HG02938 (cell line): ENCODE data around the gene SMKR1.
"Not testable (repeated sequence)": the region's sequence is repeated elsewhere in the genome, so short reads cannot be mapped to it uniquely, and the experiment has no call there.

ENCODE experiments used
- ATAC-seq: cut with Tn5 transposase; IDR thresholded peaks from one replicate; pipeline ENCODE4 v1.9.1; 2021; ENCODE audit warnings: mild to moderate bottlenecking, moderate library complexity; ENCODE audit not compliant: unreplicated experiment

SMKR1 gene

GRCh38 chr7:129501760-129502707, at the start of gene SMKR1:
TSS of gene SMKR1 (plus strand) at chr7:129502531. CDS start at chr7:129502825, 294 bp downstream.
- peak; percentile 71 for ATAC-seq

DNA sequence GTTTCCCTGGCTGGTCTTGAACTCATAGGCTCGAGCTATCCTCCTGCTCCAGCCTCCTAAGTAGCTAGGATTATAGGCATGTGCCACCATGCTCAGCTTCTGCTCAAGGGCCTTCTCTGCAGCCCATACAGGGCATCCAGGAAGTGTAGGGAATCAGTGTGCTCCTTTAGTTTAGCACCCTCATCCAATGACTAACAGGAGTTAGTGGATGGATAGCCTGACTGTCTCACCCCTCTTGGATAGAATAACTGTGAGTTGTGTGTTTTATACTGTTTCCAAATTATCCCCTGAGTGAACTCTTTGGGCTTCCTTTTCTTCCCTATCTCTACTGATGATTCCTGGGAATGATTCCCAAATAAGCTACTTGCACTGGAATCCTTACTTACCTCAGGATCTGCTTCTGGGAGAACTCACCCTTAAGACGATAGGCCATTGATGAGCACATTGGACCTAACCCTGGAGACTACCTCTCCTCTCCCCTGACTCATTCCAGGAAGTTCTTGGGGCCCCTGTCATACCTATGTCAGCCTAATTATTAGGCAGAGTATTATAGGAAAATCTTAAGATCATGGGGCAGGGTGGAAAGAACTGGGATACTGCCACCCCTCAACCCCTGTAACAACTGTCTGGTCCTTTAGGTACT, 49.6 kb upstream of the SMKR1 start:
- no peak for ATAC-seq

GRCh38 chr7:129453510-129454248, 48.7 kb upstream of the SMKR1 start:
- ATAC-seq, result no peak

DNA sequence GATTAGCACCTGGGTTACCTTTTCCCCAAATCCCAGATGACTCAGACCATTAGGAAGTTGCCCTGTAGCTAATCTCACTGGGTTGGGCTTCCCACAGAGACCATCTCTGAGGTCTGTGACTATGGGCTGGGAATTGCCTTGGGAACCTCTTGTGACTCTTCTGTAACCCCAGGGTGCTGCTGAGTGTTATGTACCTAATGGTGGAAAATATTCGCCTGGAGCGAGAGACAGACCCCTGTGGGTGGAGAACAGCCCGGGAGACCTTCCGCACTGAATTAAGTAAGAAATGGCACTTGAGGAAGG, 48.1 kb upstream of the SMKR1 start:
- ATAC-seq, result no peak

GRCh38 chr7:129456421-129456820, 45.9 kb upstream of the SMKR1 start:
- ATAC-seq, result no peak

DNA sequence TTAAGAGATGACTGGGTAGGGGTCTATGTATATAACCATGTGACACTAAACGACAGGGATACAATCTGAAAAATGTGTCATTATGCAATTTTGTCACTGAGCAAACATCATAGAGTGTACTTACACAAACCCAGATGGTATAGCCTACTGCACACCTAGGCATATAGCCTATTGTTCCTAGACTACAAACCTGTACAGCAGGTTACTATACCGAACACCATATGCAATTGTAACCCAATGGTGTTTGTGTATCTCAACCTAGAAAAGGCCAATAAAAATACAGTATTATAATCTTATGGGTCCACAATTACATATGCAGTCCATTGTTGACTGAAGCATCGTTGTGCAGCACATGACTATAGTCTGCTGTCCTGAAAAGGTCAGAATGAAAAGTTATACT, 45.2 kb upstream of the SMKR1 start:
- no peak for ATAC-seq

DNA sequence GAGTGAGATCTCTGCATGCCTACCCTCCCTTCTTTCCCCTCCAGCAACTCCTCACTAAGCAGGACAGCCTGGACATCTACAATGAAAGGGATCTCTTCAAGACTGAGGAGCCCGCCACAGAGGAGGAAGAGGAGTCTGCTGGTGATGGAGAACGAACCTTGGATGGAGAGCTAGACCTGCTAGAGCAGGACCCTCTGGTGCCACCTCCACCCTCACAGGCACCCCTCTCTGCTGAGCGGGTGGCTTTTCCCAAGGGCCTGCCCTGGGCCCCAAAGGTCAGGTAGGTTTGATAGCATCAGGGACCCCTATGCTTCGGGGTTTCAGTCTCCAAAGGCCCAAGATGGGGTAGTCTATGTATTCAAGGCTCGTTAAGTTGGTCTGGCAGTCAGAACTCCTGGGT, 44.2 kb upstream of the SMKR1 start:
- no peak for ATAC-seq

GRCh38 chr7:129461809-129462208, 40.5 kb upstream of the SMKR1 start:
- ATAC-seq, result no peak

DNA sequence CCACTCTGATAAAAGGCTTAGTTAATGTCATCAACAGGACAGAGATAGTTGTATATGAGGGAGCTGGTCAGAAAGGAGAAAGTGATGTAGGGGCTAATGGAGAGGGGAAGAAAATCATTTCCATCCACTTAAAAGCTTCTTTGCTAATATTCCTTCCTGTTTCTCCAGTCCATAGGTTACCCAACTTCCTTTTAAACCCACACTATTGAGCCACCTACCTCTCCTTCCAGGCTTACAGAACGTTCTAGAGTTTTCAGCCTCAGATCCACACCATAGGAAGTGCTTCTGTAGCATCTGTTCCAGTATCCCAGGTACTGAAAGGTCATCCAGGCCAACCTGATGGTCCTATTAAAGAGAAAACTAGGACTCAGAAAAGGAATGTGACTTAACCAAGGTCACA, 39.9 kb upstream of the SMKR1 start:
- no peak for ATAC-seq

GRCh38 chr7:129464194-129464593, 38.1 kb upstream of the SMKR1 start:
- ATAC-seq, result no peak

GRCh38 chr7:129465080-129465479, 37.3 kb upstream of the SMKR1 start:
- no peak for ATAC-seq

DNA sequence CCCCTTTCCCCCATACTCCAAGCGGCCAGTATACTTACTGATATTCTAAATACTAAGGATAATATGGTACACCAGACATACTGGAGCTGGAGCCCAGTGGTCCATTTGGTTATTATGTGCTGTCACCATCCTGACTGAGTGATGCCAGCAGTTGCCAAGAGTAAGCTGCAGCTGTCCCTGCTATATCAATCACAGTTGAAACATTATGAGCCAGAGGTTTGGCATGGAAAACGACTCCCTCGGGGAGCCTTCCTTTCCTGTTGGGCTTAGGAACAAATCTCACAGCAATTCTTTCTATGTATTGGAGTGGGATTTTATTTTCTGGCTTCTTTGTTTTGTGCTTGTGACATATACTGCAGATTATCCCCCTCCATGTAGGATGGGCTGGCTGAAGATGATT, 35.5 kb upstream of the SMKR1 start:
- ATAC-seq, result no peak

DNA sequence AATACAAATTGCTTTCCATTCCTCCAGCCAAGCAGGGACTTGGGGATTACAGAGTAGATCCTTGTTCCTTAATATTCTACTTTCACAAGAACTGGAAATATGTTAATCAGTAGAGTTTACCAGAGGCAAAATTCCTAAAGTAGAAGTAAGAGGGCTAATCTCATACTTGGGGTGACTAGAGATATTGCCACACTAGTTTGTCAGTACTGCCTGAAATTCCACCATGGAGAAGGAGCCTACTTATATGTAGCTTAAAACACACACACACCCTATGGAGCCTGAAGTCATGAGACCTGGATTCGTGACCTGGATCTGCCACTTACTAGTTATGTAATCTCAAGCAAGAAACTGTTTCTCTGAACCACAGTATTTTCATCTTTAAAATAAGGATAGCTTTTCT, 34.2 kb upstream of the SMKR1 start:
- no peak for ATAC-seq

DNA sequence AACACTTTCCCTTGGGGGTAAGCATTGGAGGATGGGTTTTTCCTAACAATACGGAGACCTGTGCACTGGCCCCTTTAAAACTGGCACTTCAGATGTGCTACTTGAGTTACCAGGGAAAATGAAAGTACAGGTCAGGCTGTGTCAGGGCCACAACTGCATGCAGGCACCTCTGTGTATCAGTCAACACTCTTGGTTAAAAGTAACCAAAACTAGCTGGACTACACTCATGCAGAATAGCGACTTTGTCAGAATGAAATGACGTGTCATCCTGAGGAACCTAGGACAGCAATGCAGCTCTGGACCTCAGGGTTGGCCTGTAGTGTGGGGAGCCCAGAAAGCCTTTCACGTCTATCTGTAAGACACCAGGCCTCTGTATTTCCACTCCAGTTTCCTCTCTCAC, 33.8 kb upstream of the SMKR1 start:
- ATAC-seq, result no peak

- ATAC-seq, result no peak
These were observed 32.4 kb upstream of the SMKR1 start for GRCh38 chr7:129469930-129470329.

GRCh38 chr7:129470411-129470810, 31.9 kb upstream of the SMKR1 start:
- ATAC-seq, result no peak

DNA sequence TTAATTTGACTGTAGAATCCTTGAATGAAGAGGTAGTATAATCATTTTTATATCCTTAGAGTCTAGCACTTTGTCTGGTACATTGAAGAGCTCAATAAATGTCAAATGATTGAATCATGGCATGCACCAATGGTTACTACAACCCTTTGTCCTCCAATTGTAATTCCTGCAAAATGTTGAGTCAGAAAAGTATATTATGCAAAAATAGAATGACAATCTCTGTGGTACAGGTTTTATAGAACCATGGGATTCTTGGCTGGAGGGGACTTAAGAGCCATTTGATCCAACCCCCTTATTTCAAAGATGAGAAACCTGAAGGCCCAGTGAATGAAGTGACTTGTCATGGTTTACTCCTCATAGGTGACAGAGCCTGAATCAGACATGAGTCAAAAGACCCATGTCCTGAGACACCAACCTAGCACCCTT, 30.9 kb upstream of the SMKR1 start:
- no peak for ATAC-seq

DNA sequence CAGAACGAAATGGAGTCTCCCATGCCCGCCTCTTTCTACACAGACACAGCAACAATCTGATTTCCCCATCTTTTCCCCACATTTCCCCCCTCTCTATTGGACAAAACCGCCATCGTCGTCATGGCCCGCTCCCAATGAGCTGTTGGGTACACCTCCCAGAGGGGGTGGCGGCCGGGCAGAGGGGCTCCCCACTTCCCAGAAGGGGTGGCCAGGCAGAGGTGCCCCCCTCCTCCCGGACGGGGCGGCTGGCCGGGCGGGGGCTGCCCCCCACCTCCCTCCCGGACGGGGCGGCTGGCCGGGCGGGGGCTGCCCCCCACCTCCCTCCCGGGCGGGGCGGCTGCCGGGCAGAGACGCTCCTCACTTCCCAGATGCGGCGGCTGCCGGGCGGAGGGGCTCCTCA, 26.4 kb upstream of the SMKR1 start:
- ATAC-seq, result not testable (repeated sequence)

DNA sequence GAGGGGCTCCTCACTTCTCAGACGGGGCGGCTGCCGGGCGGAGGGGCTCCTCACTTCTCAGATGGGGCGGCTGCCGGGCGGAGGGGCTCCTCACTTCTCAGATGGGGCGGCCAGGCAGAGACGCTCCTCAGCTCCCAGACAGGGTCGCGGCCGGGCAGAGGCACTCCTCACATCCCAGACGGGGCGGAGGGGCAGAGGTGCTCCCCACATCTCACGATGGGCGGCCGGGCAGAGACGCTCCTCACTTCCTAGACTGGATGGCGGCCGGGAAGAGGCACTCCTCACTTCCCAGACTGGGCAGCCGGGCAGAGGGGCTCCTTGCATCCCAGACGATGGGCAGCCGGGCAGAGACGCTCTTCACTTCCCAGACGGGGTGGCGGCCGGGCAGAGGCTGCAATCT, 25.9 kb upstream of the SMKR1 start:
- ATAC-seq, result not testable (repeated sequence)

DNA sequence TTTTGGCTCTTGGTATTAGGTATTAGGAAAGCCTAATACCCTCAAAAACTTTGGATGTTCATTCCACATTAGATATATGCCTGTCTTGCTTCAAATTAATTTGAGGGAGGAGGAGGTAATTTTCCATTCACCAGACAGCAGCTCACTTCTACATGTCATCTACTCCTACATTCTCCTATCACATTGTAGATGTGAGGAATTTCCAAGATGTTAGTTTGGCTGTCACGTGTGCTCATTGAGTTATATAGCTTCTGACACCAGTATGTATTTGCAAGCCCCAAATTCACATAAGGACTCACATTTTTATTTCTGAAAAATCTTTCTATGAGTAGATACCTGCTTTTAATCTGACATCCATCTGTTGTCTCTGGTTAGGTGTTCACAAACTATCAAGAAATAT, 22.5 kb upstream of the SMKR1 start:
- no peak for ATAC-seq

DNA sequence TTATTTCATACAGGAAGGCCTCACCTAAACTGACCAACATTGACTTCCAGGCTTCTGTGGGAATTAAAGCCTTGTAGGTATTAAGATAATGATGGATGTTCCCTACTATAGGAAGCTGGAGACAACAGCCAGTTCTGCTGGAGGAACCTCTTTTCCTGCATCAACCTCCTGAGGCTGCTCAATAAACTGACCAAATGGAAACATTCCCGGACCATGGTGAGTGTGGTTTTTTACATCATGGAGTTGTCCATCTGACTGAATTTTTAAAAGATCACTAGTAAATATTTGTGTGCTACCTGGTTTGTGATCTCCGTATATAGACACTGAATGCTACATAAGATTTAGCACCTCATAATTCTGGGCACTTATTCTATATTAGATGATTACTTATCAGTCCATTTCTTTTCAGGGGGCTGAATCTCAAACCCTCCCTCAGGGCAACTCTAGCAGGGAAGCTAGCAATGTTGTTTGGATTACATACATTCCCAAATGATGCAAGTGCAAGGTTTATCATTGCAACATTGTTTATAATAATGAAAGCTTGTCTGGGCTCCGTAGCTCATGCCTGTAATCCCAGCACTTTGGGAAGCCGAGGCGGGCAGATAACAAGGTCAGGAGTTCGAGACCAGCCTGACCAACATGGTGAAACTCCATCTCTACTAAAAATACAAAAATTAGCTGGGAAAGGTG, 21.5 kb upstream of the SMKR1 start:
- ATAC-seq, result no peak
